GM19240 (cell line): ENCODE results near the gene ISLR.

Experiments
- DNase-seq: peaks from one replicate; pipeline ENCODE4 v3.0.0; 2011; ENCODE audit warnings: low spot score; ENCODE audit not compliant: insufficient read length

The ISLR gene

GRCh38 chr15:74209997-74210671 is 36.6 kb downstream of the ISLR start:
- DNase-seq, result no peak

- DNase-seq, result no peak
Observed at GRCh38 chr15:74210729-74211128, 37.2 kb downstream of the ISLR start.

- DNase-seq, result no peak
Observed at GRCh38 chr15:74211656-74212055, 38.1 kb downstream of the ISLR start.

- peak; percentile 46 for DNase-seq
Observed at GRCh38 chr15:74212494-74212893, 39.0 kb downstream of the ISLR start.

GRCh38 chr15:74213858-74214284 is 40.4 kb downstream of the ISLR start:
- DNase-seq, result no peak

GRCh38 chr15:74214324-74215021 is 41.0 kb downstream of the ISLR start:
- DNase-seq, result no peak

- DNase-seq, result no peak
Observed at GRCh38 chr15:74215958-74216357, 42.4 kb downstream of the ISLR start.

- DNase-seq, result no peak
Observed at GRCh38 chr15:74216949-74217348, 43.4 kb downstream of the ISLR start.

GRCh38 chr15:74217907-74218885 is 44.7 kb downstream of the ISLR start:
- no peak for DNase-seq

- no peak for DNase-seq
Observed at GRCh38 chr15:74220475-74221248, 47.2 kb downstream of the ISLR start.

GRCh38 chr15:74221399-74222239 is 48.1 kb downstream of the ISLR start:
- no peak for DNase-seq

GRCh38 chr15:74222240-74223119 is 49.0 kb downstream of the ISLR start:
- no peak for DNase-seq

- DNase-seq, result no peak
Observed at GRCh38 chr15:74225928-74226327, 52.4 kb downstream of the ISLR start.
